B cell (primary cell): ENCODE measurements around the gene TRIP11. TPM values are rescaled to one million over a fixed set of nuclear protein-coding genes. Genes with fewer than 3 reads are reported as not detected.

Source experiments
- ATAC-seq: fragments of 200-7000 bp; cut with Tn5 transposase; one replicate; pipeline ENCODE4 v1.10.0; 2021; ENCODE audit warnings: low read depth, mild to moderate bottlenecking, moderate number of reproducible peaks, moderate library complexity
- CTCF ChIA-PET: fragments of 350-600 bp; sonication (Branson Sonifier 250); formaldehyde crosslinking; loops from one replicate; lab custom pipeline; 2021; ENCODE audit warnings: antibody characterized with exemption, inconsistent platforms; lab: Charles Lee
- POLR2A ChIA-PET: fragments of 350-600 bp; sonication (Branson Sonifier 250); formaldehyde crosslinking; loops from one replicate; lab custom pipeline; 2021; ENCODE audit warnings: antibody characterized with exemption; lab: Charles Lee
- DNase-seq: peaks from one replicate; pipeline ENCODE4 v3.0.0; 2013
- H2AFZ ChIP-seq: 2 replicates; pipeline ENCODE4 v1.6.1; 2012; ENCODE audit warnings: mild to moderate bottlenecking, low read depth, low read length; ENCODE audit not compliant: insufficient read depth, poor library complexity, severe bottlenecking
- H3K27ac ChIP-seq, 2 donors: 1 replicate in 1 of 2; 2 replicates in 1 of 2; pipeline ENCODE4 v1.5.1; 2012 to 2013; ENCODE audit warnings: low read length in 2 of 2, mild to moderate bottlenecking in 2 of 2, moderate library complexity in 1 of 2
- H3K27me3 ChIP-seq, 4 experiments: fragments of 200-600 bp in 1 of 4; sonication (generic) in 1 of 4; replicated peaks in 1 of 4; 1 replicate in 2 of 4; 2 replicates in 2 of 4; pipeline versions ENCODE4 v1.6.1 to v1.7.0; 2013 to 2016; ENCODE audit warnings: low read length in 3 of 4, mild to moderate bottlenecking in 2 of 4, mixed read lengths in 1 of 4, moderate library complexity in 1 of 4; ENCODE audit not compliant: insufficient read depth in 4 of 4, control insufficient read depth in 3 of 4; ENCODE audit errors: control extremely low read depth in 1 of 4
- H3K36me3 ChIP-seq, 2 experiments: replicated peaks in 1 of 2; 1 replicate in 1 of 2; 2 replicates in 1 of 2; pipeline versions ENCODE4 v1.6.1 to v1.7.1; 2013; ENCODE audit warnings: low read length in 1 of 2; ENCODE audit not compliant: insufficient read depth in 2 of 2, control insufficient read depth in 1 of 2; ENCODE audit errors: control extremely low read depth in 1 of 2, extremely low read depth in 1 of 2
- H3K4me1 ChIP-seq, 2 donors: fragments of 200-600 bp in 1 of 2; sonication (generic) in 1 of 2; 1 replicate in 1 of 2; 2 replicates in 1 of 2; pipeline versions ENCODE4 v1.5.1 to v1.6.1; 2013 to 2017; ENCODE audit warnings: low read length in 2 of 2; ENCODE audit not compliant: control insufficient read depth in 2 of 2, insufficient read depth in 2 of 2
- H3K4me2 ChIP-seq: replicated peaks from 2 replicates; pipeline ENCODE3; 2012; ENCODE audit warnings: mild to moderate bottlenecking, low read depth, low read length; ENCODE audit not compliant: poor library complexity, severe bottlenecking
- H3K4me3 ChIP-seq, 5 experiments: fragments of 200-600 bp in 1 of 5; sonication (generic) in 1 of 5; 1 replicate in 3 of 5; 2 replicates in 2 of 5; pipeline versions ENCODE4 v1.5.1 to v1.7.0; 2011 to 2016; ENCODE audit warnings: low read length in 4 of 5, mild to moderate bottlenecking in 4 of 5, low read depth in 2 of 5, control low read depth in 1 of 5, moderate library complexity in 1 of 5; ENCODE audit not compliant: insufficient read depth in 1 of 5; ENCODE audit errors: control extremely low read depth in 1 of 5, extremely low read depth in 1 of 5
- H3K79me2 ChIP-seq: fragments of 200-600 bp; sonication (generic); one replicate; pipeline ENCODE4 v1.6.0; 2016; ENCODE audit warnings: low read length; ENCODE audit not compliant: control insufficient read depth, insufficient read depth
- H3K9ac ChIP-seq: fragments of 200-600 bp; sonication (generic); 2 replicates; pipeline ENCODE4 v1.6.1; 2017; ENCODE audit warnings: mild to moderate bottlenecking, low read length, moderate library complexity
- H3K9me3 ChIP-seq, 3 donors: one replicate each; pipeline versions ENCODE4 v1.6.1 to v1.7.1; 2013; ENCODE audit warnings: low read length in 2 of 3; ENCODE audit not compliant: control insufficient read depth in 2 of 3, insufficient read depth in 1 of 3; ENCODE audit errors: control extremely low read depth in 1 of 3
- H4K20me1 ChIP-seq: 2 replicates; pipeline ENCODE4 v1.6.0; 2012; ENCODE audit warnings: mild to moderate bottlenecking, low read length; ENCODE audit not compliant: insufficient read depth, control insufficient read depth, poor library complexity, severe bottlenecking
- H3K27ac Mint-ChIP-seq: one replicate; pipeline ENCODE4 v1.8.0; 2021; ENCODE audit warnings: mixed read lengths
- H3K27me3 Mint-ChIP-seq: one replicate; pipeline ENCODE4 v1.8.0; 2021; ENCODE audit warnings: mixed read lengths
- H3K4me1 Mint-ChIP-seq: one replicate; pipeline ENCODE4 v1.8.0; 2021; ENCODE audit warnings: mixed read lengths
- H3K4me3 Mint-ChIP-seq: one replicate; pipeline ENCODE4 v1.8.0; 2021; ENCODE audit warnings: mixed read lengths
- H3K9me3 Mint-ChIP-seq: one replicate; pipeline ENCODE4 v1.8.0; 2022; ENCODE audit warnings: mixed read lengths; ENCODE audit not compliant: insufficient read depth
- CTCF ChIP-seq: fragments of 200-600 bp; IDR thresholded peaks from one replicate; pipeline ENCODE4 v1.8.0; 2022; ENCODE audit warnings: antibody characterized with exemption, mild to moderate bottlenecking
- EZH2 ChIP-seq: IDR thresholded peaks from 2 replicates; pipeline ENCODE4 v1.6.1; 2012; ENCODE audit warnings: borderline replicate concordance, low read depth, mild to moderate bottlenecking, moderate library complexity, low read length; ENCODE audit not compliant: insufficient read depth, poor library complexity, severe bottlenecking
- whole genome bisulfite sequencing: methylation state at CpG from one replicate; pipeline ENCODE4 v1.1.5; 2013; ENCODE audit warnings: missing lambda C conversion rate; ENCODE audit not compliant: insufficient coverage; 5-methylcytosine and 5-hydroxymethylcytosine counted together
- intact Hi-C: fragments of 100-400 bp; cut with micrococcal nuclease; formaldehyde crosslinking; loops from one replicate; pipeline ENCODE4 v1.10.0; 2022
- polyA plus RNA-seq: library from polyadenylated mRNA; depleted of rRNA; stranded (reverse); fragments of >200 nt; gene quantifications from 2 replicates; pipeline ENCODE4 v1.2.3, GENCODE V29; 2012
- total RNA-seq, 2 donors: library from RNA; stranded (reverse); fragments of 120-200 nt in 1 of 2; gene quantifications; 1 replicate in 1 of 2; 2 replicates in 1 of 2; pipeline versions ENCODE4 v1.2.3 to v1.2.4, GENCODE V29; 2013 to 2022

Gene TRIP11
- total and polyA plus RNA-seq, 2 donors (not counting 1 experiment from before 2014, with no cell fraction given), result 6.4 to 62.2 TPM

GRCh38 chr14:92010644-92011043 is 29.2 kb downstream of the TRIP11 start:
- POLR2A ChIA-PET, result no interaction called here
- CTCF ChIA-PET, result interaction anchor here (0.7 kb wide), 1 partner anchor 13 kb away, joined by 3 read pairs; no protein-coding TSS in a partner anchor
- no peaks in the 10 kb centered on the region for H3K27me3 ChIP-seq
- intact Hi-C loops, result no loop called here
- peaks cover 11% of the 10 kb centered on the region for H4K20me1 ChIP-seq
- TF ChIP-seq EZH2 (no peak), CTCF (no peak)
- no peak overlapping the region for H3K4me3 Mint-ChIP-seq
- H3K9me3 Mint-ChIP-seq, result no peaks in the 10 kb centered on the region
- H3K9ac ChIP-seq, result no peak overlapping the region
- no peak overlapping the region for H3K4me2 ChIP-seq
- DNase-seq, result no peak
- H3K36me3 ChIP-seq, result peaks cover 11 to 64% of the 10 kb centered on the region in 2 experiments
- no peak overlapping the region for H3K27ac ChIP-seq
- H3K4me1 Mint-ChIP-seq, result no peaks in the 10 kb centered on the region
- ATAC-seq, result no peak
- no peaks in the 10 kb centered on the region for H3K27me3 Mint-ChIP-seq
- H3K79me2 ChIP-seq, result no peaks in the 10 kb centered on the region
- H3K4me1 ChIP-seq, result no peaks in the 10 kb centered on the region
- WGBS, result 100% methylated on average over 1 of the region's 3 CpGs
- H3K9me3 ChIP-seq, result no peaks in the 10 kb centered on the region
- H2AFZ ChIP-seq, result no peak overlapping the region
- H3K27ac Mint-ChIP-seq, result no peak overlapping the region
- H3K4me3 ChIP-seq, result no peak overlapping the region

GRCh38 chr14:92009604-92010003 is 30.3 kb downstream of the TRIP11 start:
- H3K4me3 Mint-ChIP-seq, result no peak overlapping the region
- H2AFZ ChIP-seq, result no peak overlapping the region
- H3K9me3 Mint-ChIP-seq, result no peaks in the 10 kb centered on the region
- intact Hi-C loops, result no loop called here
- no peaks in the 10 kb centered on the region for H3K4me1 ChIP-seq
- H4K20me1 ChIP-seq, result peaks cover 11% of the 10 kb centered on the region
- H3K27me3 Mint-ChIP-seq, result no peaks in the 10 kb centered on the region
- WGBS, result no CpG with 5 or more reads among the region's 1 CpG
- no peak for ATAC-seq
- no peaks in the 10 kb centered on the region for H3K4me1 Mint-ChIP-seq
- ChIA-PET POLR2A (no interaction called here), CTCF (no interaction called here)
- no peak overlapping the region for H3K27ac ChIP-seq
- no peaks in the 10 kb centered on the region for H3K27me3 ChIP-seq
- H3K4me3 ChIP-seq, result no peak overlapping the region
- H3K27ac Mint-ChIP-seq, result no peak overlapping the region
- no peak overlapping the region for H3K9ac ChIP-seq
- H3K36me3 ChIP-seq, result peaks cover 11 to 62% of the 10 kb centered on the region in 2 experiments
- H3K9me3 ChIP-seq, result no peaks in the 10 kb centered on the region
- no peaks in the 10 kb centered on the region for H3K79me2 ChIP-seq
- H3K4me2 ChIP-seq, result no peak overlapping the region
- TF ChIP-seq CTCF (no peak), EZH2 (no peak)
- no peak for DNase-seq
